ENCODE measurements around the gene VEGFB.

DNA sequence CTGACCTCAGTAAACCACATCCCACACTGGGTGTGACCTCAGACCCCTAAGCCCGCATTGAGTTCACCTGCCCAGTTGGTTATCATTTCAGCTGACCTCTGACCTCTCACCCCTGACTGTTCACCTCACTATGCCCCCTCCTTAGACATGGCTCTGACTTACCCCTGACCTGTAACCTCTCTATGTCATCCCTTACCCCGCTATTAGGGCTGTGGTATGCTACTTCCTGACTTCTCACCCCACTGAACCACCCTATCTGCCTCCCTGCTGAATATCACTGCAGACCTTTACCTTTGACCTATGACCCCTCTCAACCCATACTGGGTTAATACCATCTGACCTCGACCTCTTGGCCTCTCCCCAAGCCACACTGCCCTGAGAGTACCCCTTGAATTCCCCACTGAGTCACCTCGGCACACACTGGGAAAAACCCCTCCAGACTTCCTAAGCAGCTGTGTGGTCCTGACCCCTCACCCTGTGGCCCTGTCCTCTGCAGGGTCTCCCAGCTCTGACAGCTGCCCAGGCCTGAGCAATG lies 25.2 kb downstream of the VEGFB start:
- TF ChIP-seq, protein P1, sequence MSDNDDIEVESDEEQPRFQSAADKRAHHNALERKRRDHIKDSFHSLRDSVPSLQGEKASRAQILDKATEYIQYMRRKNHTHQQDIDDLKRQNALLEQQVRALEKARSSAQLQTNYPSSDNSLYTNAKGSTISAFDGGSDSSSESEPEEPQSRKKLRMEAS (IDR thresholded peaks at IDR 0.05): no peak
- no peak for TF ChIP-seq EZH2 (IDR thresholded peaks at IDR 0.05; ENCODE audit: low read depth, low read length, severe bottlenecking)
- TF ChIP-seq HDAC6 (IDR thresholded peaks at IDR 0.05; ENCODE audit: low read depth, low read length): no peak
- TF ChIP-seq, protein P2, sequence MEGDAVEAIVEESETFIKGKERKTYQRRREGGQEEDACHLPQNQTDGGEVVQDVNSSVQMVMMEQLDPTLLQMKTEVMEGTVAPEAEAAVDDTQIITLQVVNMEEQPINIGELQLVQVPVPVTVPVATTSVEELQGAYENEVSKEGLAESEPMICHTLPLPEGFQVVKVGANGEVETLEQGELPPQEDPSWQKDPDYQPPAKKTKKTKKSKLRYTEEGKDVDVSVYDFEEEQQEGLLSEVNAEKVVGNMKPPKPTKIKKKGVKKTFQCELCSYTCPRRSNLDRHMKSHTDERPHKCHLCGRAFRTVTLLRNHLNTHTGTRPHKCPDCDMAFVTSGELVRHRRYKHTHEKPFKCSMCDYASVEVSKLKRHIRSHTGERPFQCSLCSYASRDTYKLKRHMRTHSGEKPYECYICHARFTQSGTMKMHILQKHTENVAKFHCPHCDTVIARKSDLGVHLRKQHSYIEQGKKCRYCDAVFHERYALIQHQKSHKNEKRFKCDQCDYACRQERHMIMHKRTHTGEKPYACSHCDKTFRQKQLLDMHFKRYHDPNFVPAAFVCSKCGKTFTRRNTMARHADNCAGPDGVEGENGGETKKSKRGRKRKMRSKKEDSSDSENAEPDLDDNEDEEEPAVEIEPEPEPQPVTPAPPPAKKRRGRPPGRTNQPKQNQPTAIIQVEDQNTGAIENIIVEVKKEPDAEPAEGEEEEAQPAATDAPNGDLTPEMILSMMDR (IDR thresholded peaks at IDR 0.05; ENCODE audit: control extremely low read depth in 1 of 3, insufficient read depth in 1 of 3, low read depth in 1 of 3, low read length in 3 of 3): no peak
- no peak for TF ChIP-seq POLR2A (IDR thresholded peaks at IDR 0.05; ENCODE audit: control extremely low read depth in 1 of 2, low read depth in 2 of 2, low read length in 2 of 2)
- TF ChIP-seq RAD21 (IDR thresholded peaks at IDR 0.05 in 1 of 2, conservative IDR thresholded peaks at IDR 0.05 in 1 of 2; ENCODE audit: low read depth in 2 of 2, low read length in 2 of 2): no peak
- TF ChIP-seq CREB1 (IDR thresholded peaks at IDR 0.05): no peak
- no peak for TF ChIP-seq SIX5 (IDR thresholded peaks at IDR 0.05; ENCODE audit: low read depth, low read length)
- TF ChIP-seq SRF (IDR thresholded peaks at IDR 0.05; ENCODE audit: low read depth, low read length): no peak
- no peak for TF ChIP-seq YY1 (IDR thresholded peaks at IDR 0.05; ENCODE audit: low read depth, low read length)
- TF ChIP-seq, protein P3, sequence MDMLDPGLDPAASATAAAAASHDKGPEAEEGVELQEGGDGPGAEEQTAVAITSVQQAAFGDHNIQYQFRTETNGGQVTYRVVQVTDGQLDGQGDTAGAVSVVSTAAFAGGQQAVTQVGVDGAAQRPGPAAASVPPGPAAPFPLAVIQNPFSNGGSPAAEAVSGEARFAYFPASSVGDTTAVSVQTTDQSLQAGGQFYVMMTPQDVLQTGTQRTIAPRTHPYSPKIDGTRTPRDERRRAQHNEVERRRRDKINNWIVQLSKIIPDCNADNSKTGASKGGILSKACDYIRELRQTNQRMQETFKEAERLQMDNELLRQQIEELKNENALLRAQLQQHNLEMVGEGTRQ (IDR thresholded peaks at IDR 0.05; ENCODE audit: low read length): no peak
- no peak for TF ChIP-seq BCL11A (IDR thresholded peaks at IDR 0.05; ENCODE audit: low read depth in 2 of 2, low read length in 2 of 2)

Data from H1 (cell line).